HAP-1 (cell line): Measurements from ENCODE around the gene PPP1R12C.

Experiments
- DNase-seq, 2 experiments: peaks; one replicate each; pipeline ENCODE4 v3.0.0-alpha.2; 2016 to 2020; ENCODE audit warnings: low spot score in 2 of 2
- H3K27me3 ChIP-seq: fragments of 250-450 bp; sonication (Bioruptor Pico); 2 replicates; pipeline ENCODE4 v1.5.1; 2020; ENCODE audit warnings: low read depth, mild to moderate bottlenecking, moderate library complexity
- H3K36me3 ChIP-seq: fragments of 250-450 bp; sonication (Bioruptor Pico); replicated peaks from 2 replicates; pipeline ENCODE4 v1.5.1; 2020; ENCODE audit warnings: mild to moderate bottlenecking
- H3K4me1 ChIP-seq: fragments of 250-450 bp; sonication (Bioruptor Pico); 2 replicates; pipeline ENCODE4 v1.5.1; 2020; ENCODE audit warnings: mild to moderate bottlenecking
- H3K4me3 ChIP-seq: fragments of 250-450 bp; sonication (Bioruptor Pico); 2 replicates; pipeline ENCODE4 v1.5.1; 2020; ENCODE audit warnings: mild to moderate bottlenecking, moderate library complexity
- H3K9me3 ChIP-seq: fragments of 250-450 bp; sonication (Bioruptor Pico); 2 replicates; pipeline ENCODE4 v1.5.1; 2020; ENCODE audit warnings: mild to moderate bottlenecking, moderate library complexity
- in situ Hi-C: fragments of 300-500 bp; cut with MboI; formaldehyde crosslinking; loops from 3 replicates; pipeline ENCODE4 v1.14.3; 2020; ENCODE audit warnings: low sequenced_read_pairs, inconsistent platforms, mixed read lengths

PPP1R12C gene

DNA sequence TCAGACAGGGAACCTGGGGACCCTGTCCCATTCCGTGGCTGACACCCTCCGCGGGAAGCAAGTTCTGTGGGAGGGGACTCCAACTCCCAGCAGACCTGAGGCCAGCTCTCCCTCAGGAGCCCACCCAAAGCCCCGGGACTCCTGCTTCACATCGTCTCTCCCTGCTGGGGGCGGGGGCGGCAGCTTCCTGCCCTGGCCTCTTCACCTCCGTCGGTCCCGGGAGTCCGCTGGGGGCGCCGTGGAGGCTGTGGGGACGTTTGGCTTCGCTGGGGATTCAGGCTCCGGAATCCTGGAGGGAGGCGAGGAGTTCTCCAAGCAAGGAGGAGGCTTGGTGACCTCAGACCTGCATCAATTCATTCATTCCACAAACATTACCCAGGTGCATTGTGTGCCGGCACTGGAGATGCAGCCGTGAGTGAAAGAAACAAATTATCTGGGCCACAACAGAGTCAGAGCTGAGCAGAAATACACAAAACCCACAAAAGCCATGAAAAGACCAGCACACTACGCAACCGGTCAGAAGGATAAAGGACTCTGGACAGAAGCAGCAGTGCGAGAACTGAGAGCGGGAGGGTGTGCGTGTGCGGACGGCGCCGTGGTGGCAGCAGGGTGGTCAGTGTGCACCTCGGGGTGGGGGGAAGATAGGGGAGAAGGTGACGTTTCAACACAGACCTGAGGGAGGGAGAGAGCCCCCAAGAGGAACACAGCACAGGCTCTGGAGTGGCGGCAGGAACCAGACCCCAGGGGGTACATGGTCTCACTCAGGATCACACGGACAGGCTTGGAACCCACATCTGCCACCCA, 22.8 kb downstream of the PPP1R12C start:
- Histone ChIP-seq H3K4me3 (no peak overlapping the region), H3K27me3 (no peaks in the 10 kb centered on the region), H3K9me3 (no peaks in the 10 kb centered on the region), H3K4me1 (no peaks in the 10 kb centered on the region), H3K36me3 (peaks cover 15% of the 10 kb centered on the region)
- no peak for DNase-seq
- in situ Hi-C loops = no loop called here

DNA sequence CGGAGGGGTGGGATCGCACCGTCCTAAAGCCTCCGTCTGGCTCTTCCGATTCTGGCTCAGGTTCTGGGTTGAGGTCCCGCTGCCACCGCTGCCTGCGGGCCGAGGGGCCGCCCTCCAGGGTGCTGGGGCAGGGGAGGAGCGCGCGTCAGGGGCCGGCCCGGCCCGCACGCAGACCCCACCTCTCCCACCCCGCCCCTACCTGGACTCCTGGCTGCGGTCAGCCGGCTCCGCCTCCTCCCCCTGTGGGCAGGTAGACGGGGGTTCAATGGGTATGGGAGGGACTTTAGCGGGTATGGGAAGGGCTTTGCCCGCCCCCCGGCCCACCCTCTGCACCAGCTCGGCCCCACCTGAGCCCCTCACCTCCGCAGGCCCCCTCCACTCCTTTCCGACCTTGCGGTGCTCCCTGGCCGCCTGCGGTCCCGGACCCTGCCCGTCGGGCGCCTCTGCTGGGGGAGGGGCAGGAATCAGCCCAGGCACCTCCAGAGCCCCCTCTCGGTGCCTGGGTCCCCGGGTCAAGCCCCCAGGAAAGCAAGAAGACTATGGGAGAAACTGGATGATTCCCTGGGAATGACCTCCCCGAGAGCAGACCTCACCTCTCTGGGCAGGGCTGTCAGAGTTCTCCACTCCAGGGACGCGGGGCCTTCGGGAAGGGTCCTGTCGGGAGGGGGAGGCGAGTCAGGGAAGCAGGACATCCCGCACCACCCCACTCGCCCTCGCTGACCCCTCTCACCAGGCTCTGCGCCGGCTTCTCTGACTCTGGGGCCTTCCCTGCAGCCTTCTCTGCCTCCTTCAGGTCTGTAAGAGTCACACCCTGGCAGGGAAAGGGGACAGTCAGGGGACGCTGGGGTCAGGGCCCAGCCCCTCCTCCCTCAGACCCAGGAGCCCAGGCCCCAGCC, 24.8 kb downstream of the PPP1R12C start:
- in situ Hi-C loops = no loop called here
- H3K27me3 ChIP-seq = no peaks in the 10 kb centered on the region
- no peak overlapping the region for H3K4me3 ChIP-seq
- H3K9me3 ChIP-seq = no peaks in the 10 kb centered on the region
- H3K36me3 ChIP-seq = peaks cover 15% of the 10 kb centered on the region
- no peaks in the 10 kb centered on the region for H3K4me1 ChIP-seq
- DNase-seq = no peak

DNA sequence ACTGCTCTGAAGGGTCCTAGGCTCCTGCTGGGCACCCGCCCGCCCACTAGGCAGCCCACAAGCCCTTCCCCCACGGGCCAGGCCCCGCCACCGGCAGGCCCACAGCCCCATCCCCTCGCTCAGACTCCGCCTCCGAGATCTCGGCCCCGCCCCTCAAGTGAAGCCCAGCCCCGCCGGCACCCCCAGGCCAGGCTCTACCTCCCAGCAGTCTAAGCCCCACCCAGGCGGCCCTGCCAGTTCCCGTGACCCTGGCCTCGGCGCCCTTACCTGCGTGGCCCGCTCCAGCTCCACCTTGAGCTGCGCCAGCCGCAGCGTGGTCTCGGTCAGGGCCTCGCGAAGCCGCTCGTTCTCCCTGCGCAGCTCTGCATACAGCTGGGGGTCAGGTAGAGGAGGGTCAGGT, 25.5 kb downstream of the PPP1R12C start:
- in situ Hi-C loops = no loop called here
- Histone ChIP-seq H3K9me3 (no peaks in the 10 kb centered on the region), H3K4me3 (no peak overlapping the region), H3K27me3 (no peaks in the 10 kb centered on the region), H3K36me3 (peaks cover 15% of the 10 kb centered on the region), H3K4me1 (no peaks in the 10 kb centered on the region)
- DNase-seq = peak in 1 of 2 experiments; percentile 61

DNA sequence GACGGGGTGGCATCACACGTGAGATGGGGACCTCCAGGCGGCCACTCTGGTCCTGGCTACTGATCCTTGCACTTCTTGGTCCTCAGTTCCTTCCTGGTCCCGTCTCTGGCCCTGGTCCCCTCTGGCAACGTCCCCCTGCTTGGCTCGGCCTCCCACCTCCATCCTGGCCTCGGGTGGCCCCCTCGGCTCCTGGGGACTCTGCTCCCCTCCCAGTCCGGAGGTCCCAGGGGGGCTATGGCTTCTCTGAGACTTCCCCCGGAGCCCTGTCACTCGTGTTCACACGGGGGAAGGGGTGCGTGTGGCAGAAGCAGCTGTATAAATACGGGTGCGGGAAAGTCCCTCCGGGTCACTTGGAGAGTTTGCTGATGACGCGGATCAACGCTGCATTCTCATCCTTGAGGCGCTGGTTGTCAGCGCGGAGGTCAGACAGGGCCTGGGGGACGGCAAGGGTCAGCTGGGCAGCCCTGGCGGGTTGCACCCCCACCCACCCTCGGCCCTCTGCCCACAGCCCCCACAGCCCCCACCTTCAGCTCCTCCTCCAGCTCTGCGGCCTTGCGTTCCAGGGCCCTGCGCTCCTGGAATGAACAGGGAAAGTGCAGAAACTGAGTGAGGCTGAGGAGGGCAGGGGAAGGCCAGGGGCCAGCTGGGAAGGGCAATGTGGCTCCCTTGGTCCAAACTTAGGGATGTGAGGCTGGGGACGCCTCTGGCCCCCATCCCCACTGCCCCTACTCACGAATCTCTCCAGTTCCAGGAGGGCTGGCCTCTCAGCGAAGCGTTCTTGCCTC, 26.1 kb downstream of the PPP1R12C start:
- no peak for DNase-seq
- H3K4me3 ChIP-seq = no peak overlapping the region
- peaks cover 15% of the 10 kb centered on the region for H3K36me3 ChIP-seq
- no peaks in the 10 kb centered on the region for H3K9me3 ChIP-seq
- in situ Hi-C loops = no loop called here
- no peaks in the 10 kb centered on the region for H3K4me1 ChIP-seq
- H3K27me3 ChIP-seq = no peaks in the 10 kb centered on the region

DNA sequence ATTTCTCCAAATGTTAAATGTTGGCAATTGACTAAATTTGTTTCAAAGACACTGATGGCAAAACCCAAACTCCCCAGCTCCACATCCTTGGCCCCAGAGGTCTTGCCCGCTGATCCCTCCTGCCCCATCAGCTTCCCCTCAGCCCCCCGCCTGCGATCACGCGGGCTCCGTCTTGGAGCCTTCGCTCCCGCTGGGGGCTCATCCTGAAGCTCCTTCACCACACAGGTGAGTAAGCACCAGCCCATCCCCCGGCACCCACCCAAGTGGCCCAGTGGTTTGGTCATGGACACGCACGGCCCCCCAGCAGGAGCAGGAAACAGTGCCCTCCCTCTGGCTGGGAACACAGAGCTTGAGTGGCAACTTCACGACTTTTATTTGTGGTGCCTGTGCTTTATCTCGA, 26.9 kb downstream of the PPP1R12C start:
- H3K27me3 ChIP-seq = no peaks in the 10 kb centered on the region
- H3K4me3 ChIP-seq = no peak overlapping the region
- in situ Hi-C loops = no loop called here
- H3K4me1 ChIP-seq = no peaks in the 10 kb centered on the region
- peaks cover 15% of the 10 kb centered on the region for H3K36me3 ChIP-seq
- no peaks in the 10 kb centered on the region for H3K9me3 ChIP-seq
- no peak for DNase-seq

DNA sequence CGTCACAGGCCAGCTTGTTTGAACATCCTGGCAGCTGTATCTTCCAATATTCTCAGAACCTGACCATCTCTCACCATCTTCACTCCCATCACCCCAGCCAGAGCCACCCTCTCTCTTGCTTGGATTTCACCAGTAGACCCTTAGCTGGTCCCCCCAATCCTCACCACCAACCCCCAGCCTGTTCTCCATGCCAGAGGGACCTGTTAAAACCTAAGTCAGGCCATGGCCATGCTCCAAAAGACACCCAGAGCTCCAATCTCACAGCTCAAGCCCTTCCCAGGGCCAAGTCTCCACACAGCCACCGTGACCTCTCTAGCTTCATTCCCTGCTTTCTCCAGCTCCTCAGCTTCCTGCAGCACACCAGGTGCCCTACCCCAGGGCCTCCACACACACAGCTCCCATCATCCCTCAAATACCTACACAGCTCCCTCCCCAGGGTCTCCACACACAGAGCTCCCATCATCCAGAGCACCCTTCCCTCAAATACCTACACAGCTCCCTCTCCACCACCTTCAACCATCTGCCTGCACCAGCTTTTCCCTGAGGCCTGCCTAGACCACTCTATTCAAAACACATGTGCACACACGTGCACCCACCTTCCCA, 28.0 kb downstream of the PPP1R12C start:
- peaks cover 9% of the 10 kb centered on the region; the same call in 1 of the 2 replicates for H3K36me3 ChIP-seq
- no peak overlapping the region for H3K4me3 ChIP-seq
- no peaks in the 10 kb centered on the region for H3K4me1 ChIP-seq
- no peak for DNase-seq
- in situ Hi-C loops = no loop called here
- H3K9me3 ChIP-seq = no peaks in the 10 kb centered on the region
- no peaks in the 10 kb centered on the region for H3K27me3 ChIP-seq

DNA sequence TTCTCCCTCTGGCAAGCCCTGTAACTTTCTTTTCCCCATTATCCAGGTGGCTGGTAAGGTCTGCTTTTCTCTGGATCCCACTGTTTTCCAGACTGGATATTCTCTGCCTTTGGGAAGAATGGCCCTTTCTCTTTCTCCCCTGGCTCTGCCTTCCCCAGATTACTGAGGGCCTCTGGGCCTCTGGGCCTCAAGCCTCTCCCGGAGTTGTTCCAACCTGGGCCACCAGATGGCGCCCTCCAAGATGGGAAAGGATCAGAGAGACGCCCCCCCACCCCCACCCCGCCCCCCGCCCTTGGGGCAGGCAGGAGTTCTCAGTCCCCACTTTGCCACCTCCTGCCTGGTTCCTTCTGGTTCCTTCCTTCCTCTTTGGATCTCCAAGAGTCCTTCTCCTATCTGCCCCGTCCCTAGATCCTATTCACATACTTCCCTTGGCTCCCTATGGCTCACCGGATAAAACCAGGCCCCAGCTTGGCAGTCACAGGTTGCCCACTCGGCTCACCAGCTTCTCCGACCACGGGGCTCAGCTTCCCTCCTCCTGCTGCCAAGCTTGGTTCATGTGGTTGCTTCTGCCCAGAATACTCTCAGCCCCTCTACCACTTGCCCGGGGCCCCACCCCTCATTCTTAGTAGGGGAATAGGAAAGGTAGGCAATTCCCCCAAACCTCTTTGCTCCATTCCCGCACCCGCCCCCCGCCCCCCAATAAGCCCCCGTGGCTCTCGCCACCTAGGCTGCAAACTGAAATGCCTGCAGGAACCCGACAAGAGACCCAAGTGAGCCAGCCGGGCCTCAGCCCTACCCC, 28.7 kb downstream of the PPP1R12C start:
- DNase-seq = peak; percentile 19 to 94
- Histone ChIP-seq H3K36me3 (peaks cover 8% of the 10 kb centered on the region; the same call in 1 of the 2 replicates), H3K27me3 (no peaks in the 10 kb centered on the region), H3K9me3 (no peaks in the 10 kb centered on the region), H3K4me1 (no peaks in the 10 kb centered on the region), H3K4me3 (no peak overlapping the region)
- in situ Hi-C loops = no loop called here

DNA sequence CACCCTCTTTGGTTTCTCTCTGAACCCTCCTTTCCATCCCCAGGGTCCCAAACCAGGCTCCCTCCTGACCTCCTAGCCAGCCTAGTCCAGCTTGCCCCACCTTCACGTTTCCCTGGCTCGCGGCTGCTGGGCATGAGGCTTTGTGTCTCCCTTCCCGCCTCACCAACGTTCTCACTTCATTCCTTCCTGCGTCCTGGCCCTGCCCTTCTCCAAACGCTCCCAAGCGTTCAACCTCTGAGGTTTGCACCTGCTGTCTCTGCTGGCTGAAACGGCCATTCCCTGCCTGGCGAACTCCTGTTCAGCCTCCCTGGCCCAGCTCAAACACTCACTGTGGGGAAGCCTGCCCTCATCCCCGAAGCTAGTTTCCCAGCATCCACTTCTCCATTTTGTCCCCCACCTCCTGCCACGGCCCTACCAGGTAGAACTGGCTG, 29.4 kb downstream of the PPP1R12C start:
- in situ Hi-C loops = no loop called here
- no peaks in the 10 kb centered on the region for H3K4me1 ChIP-seq

DNA sequence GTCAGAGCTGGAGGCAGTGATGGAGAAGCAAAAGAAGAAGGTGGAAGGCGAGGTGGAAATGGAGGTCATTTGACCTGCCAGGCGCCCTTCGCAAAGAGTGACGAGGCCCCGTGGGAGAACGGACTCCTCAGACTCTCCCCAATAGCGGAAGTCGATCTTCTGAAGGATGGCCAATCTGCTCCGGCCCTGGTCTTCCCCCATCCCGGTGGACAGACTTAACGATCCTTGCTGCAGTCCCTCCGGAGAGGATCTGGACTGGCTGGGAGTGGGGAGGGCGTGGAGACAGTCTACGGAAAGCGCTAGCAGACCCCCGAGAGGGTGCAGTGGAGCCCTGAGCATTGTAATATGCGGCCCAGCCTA, 29.9 kb downstream of the PPP1R12C start:
- Histone ChIP-seq H3K27me3 (no peaks in the 10 kb centered on the region), H3K9me3 (no peaks in the 10 kb centered on the region), H3K4me1 (no peaks in the 10 kb centered on the region), H3K36me3 (peaks cover 8% of the 10 kb centered on the region; the same call in 1 of the 2 replicates), H3K4me3 (no peak overlapping the region)
- no peak for DNase-seq
- in situ Hi-C loops = no loop called here

More for the DNA sequence above, 29.4 kb downstream of the PPP1R12C start:
- Histone ChIP-seq H3K27me3 (no peaks in the 10 kb centered on the region), H3K36me3 (peaks cover 8% of the 10 kb centered on the region; the same call in 1 of the 2 replicates), H3K4me3 (no peak overlapping the region), H3K9me3 (no peaks in the 10 kb centered on the region)
- no peak for DNase-seq

DNA sequence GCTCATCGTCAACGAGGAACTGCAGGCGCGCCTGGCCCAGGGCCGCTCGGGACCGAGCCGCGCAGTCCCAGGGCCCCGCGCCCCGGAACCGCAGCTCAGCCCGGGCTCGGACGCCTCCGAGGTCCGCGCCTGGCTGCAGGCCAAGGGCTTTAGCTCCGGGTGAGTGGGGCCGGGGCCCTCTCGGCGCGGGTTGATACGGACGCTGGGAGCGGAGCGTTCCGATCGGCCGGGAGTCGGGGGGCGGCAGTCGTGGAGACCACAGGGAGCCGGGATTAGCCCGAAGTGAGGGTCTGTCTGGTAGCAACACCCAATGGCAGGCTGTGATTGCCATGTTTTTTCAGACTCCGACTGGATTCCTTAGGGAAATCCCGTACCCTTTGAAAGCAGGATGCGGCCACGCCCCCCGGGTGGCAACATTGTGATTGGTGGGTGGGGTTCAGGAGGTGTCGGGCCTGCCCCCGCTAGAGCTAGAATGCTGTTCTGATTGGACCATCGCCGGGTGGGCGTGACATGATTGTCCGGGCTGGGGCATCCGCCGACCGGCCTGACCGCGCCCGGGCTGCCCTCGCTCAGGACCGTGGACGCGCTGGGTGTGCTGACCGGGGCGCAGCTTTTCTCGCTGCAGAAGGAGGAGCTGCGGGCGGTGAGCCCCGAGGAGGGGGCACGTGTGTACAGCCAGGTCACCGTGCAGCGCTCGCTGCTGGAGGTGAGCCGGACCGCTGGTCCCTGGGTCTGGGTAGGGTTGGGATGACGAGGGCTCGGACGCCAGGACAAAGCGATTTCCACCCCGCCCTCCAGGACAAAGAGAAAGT, 30.5 kb downstream of the PPP1R12C start:
- in situ Hi-C loops = no loop called here

DNA sequence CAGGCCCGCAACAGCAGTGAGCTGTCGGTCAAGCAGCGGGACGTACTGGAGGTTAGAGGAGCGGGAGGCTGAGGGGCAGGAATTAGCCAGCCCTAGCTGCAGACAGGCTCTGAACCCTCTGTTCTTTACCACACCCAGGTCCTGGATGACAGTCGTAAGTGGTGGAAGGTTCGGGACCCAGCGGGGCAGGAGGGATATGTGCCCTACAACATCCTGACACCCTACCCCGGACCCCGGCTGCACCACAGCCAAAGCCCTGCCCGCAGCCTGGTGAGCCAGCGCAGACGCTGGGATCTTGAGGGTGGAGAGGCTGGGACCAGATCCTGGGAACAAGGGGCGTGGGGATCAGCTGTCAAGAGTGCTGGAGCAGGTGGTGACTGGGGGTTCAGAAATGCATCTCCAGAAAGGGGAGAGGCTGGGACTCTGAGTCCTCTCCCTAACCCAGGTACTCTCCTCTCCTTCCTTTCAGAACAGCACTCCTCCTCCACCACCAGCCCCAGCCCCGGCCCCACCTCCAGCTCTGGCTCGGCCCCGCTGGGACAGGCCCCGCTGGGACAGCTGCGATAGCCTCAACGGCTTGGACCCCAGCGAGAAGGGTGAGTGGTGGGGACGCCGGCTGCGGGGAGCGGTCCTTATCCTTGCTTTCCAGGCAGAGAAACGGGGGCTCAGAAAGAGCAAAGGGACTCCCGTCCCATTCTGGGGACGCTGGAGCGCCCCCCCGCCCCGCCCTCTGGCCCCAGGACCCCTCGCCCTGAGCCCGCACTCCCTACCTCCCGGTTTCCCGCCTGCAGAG, 31.3 kb downstream of the PPP1R12C start:
- H3K36me3 ChIP-seq = peaks cover 6% of the 10 kb centered on the region; the same call in 1 of the 2 replicates
- H3K9me3 ChIP-seq = no peaks in the 10 kb centered on the region
- H3K27me3 ChIP-seq = no peaks in the 10 kb centered on the region; the same call in 1 of the 2 replicates
- DNase-seq = no peak
- in situ Hi-C loops = no loop called here
- H3K4me1 ChIP-seq = peaks cover 3% of the 10 kb centered on the region
- no peak overlapping the region for H3K4me3 ChIP-seq

More for the DNA sequence above, 30.5 kb downstream of the PPP1R12C start:
- no peaks in the 10 kb centered on the region; the same call in 1 of the 2 replicates for H3K27me3 ChIP-seq
- H3K36me3 ChIP-seq = peaks cover 8% of the 10 kb centered on the region; the same call in 1 of the 2 replicates
- DNase-seq = peak in 1 of 2 experiments; percentile 47
- H3K4me1 ChIP-seq = no peaks in the 10 kb centered on the region; the same call in 1 of the 2 replicates
- H3K4me3 ChIP-seq = no peak overlapping the region
- H3K9me3 ChIP-seq = no peaks in the 10 kb centered on the region
